ENCODE results near the gene AADACL4. TPM values are rescaled to one million over a fixed set of nuclear protein-coding genes. Genes with fewer than 3 reads are reported as not detected.

The AADACL4 gene
- total and polyA plus RNA-seq, 2 of the 8 experiments (the other 6 are each of a cell fraction or from before 2014, with no cell fraction given): 0.08 TPM; not detected in 1

DNA sequence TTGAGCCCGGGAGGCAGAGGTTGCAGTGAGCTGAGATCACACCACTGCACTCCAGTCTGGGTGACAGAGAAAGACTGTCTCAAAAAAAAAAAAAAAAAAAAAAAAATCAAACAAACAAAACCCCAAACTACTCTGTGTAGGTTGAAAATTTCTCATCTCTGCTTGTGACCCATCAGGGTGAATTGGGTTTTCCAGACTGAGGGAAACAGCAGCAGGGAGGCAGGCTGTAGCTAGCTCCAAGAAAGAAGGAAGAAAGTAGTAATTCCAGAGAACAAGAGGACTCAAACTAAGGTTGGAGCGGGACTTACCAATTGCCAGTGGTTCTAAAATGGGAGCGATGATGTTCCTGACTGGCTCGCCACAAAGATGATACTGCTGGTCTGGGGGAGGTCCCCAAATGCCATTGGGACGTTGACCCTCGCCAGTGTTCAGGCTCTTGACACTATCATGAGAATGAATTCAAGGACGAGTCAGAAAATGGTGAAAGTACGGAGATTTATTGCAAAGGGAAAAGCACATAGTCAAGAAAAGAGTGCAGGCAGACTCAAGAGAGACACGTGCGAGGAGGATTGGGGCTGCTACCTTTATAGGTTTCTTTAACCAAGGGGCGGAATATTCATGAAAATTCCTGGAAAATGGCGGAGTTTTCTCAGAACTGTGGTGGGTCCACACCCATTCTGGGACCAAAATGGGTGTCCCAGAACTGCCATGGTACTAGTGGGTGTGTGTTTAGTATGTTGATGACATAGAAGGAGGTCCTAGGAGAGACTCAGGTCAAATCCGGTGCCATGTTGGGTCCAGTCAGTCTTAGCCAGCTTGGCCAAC lies 13.4 kb downstream of the AADACL4 start:
- H4K5ac ChIP-seq (ENCODE audit: insufficient read length, low read depth, low read length): no peak overlapping the region
- H3K4me3 ChIP-seq (ENCODE audit: extremely low read depth in 1 of 4, insufficient read depth in 2 of 4, low read depth in 3 of 4, low read length in 4 of 4): no peak overlapping the region
- H2AFZ ChIP-seq (ENCODE audit: low read length): no peak overlapping the region
- H3K14ac ChIP-seq (ENCODE audit: insufficient read length): no peak overlapping the region
- no peak overlapping the region for H2BK15ac ChIP-seq (ENCODE audit: low read length)
- peaks cover 3 to 10% of the 10 kb centered on the region in 2 experiments; a peak in 1 of 4 replicates for H3K9me3 ChIP-seq (ENCODE audit: insufficient read depth in 2 of 2, low read depth in 1 of 2, low read length in 1 of 2)
- no peak overlapping the region for H3K9ac ChIP-seq (replicated peaks in 1 of 4; ENCODE audit: extremely low read depth in 1 of 4, low read depth in 3 of 4, low read length in 3 of 4)
- no peak overlapping the region for H3K27ac ChIP-seq (ENCODE audit: low read depth, low read length)
- H2BK12ac ChIP-seq (ENCODE audit: low read depth, low read length): no peak overlapping the region
- H3K36me3 ChIP-seq (ENCODE audit: control insufficient read depth in 2 of 4, insufficient read depth in 4 of 4, low read length in 3 of 4): no peaks in the 10 kb centered on the region
- WGBS, 2 experiments (ENCODE audit: extremely low coverage in 1 of 2, insufficient coverage in 1 of 2, insufficient read length in 1 of 2, insufficient replicate concordance in 2 of 2, low coverage in 1 of 2, low lambda C conversion rate in 2 of 2, missing lambda C conversion rate in 1 of 2): 92% methylated on average over 13 of the region's 13 CpGs; no CpG with 5 or more reads in 1 of the 2 experiments
- no peaks in the 10 kb centered on the region for H3K79me2 ChIP-seq (ENCODE audit: control insufficient read depth in 1 of 2, insufficient read depth in 2 of 2, low read length in 2 of 2)
- TF ChIP-seq SRF (IDR thresholded peaks at IDR 0.05; ENCODE audit: low read depth, low read length) (no peak), TAF1 (IDR thresholded peaks at IDR 0.05; ENCODE audit: low read depth, low read length) (no peak), GABPA (IDR thresholded peaks at IDR 0.05; ENCODE audit: borderline replicate concordance, insufficient read depth, low read length) (no peak), FOSL1 (IDR thresholded peaks at IDR 0.05; ENCODE audit: insufficient read depth, low read depth, low read length) (no peak), HDAC6 (IDR thresholded peaks at IDR 0.05; ENCODE audit: low read depth, low read length) (no peak)
- no peak overlapping the region for H3K4ac ChIP-seq (replicated peaks; ENCODE audit: insufficient read length, low read depth, low read length)
- H3K27me3 ChIP-seq (replicated peaks in 1 of 4; ENCODE audit: control insufficient read depth in 3 of 4, extremely low read depth in 1 of 4, insufficient read depth in 3 of 4, low read length in 3 of 4): 0 out of 7 replicates have a peak, but pooled peaks cover 0 to 1% (median 0%) of the 10 kb centered on the region in 4 experiments
- no peak overlapping the region for H3K4me2 ChIP-seq (ENCODE audit: insufficient read depth in 1 of 2, low read depth in 2 of 2, low read length in 2 of 2)
- H2AK5ac ChIP-seq (ENCODE audit: low read depth, low read length): no peak overlapping the region
- ChIA-PET CTCF (ENCODE audit: partially characterized antibody) (interaction anchor here (0.9 to 5.1 kb wide), 18 partner anchors 11 to 380 kb away, joined by 3 to 42 read pairs (median 6); partner anchors contain the start of genes AADACL4 and DHRS3), POLR2A (ENCODE audit: partially characterized antibody) (interaction anchor here (1.0 kb wide), 1 partner anchor 36 kb away, joined by 4 read pairs; no protein-coding TSS in a partner anchor)
- H4K91ac ChIP-seq (replicated peaks; ENCODE audit: insufficient read length, low read length): no peak overlapping the region
- H4K8ac ChIP-seq (ENCODE audit: extremely low read depth, insufficient read depth, low read length): no peak overlapping the region
- no peak overlapping the region for H2BK20ac ChIP-seq (ENCODE audit: low read length)
- no peaks in the 10 kb centered on the region; the same call in 1 of the 2 replicates for H3K23me2 ChIP-seq (ENCODE audit: low read depth, low read length)
- H3K18ac ChIP-seq (ENCODE audit: extremely low read depth, low read length): peak overlapping the region; percentile 25; the same call in 1 of the 2 replicates
- FAIRE-seq: no peak
- H3K56ac ChIP-seq (replicated peaks; ENCODE audit: insufficient read length, low read depth, low read length): no peak overlapping the region
- no peaks in the 10 kb centered on the region for H4K20me1 ChIP-seq (replicated peaks in 1 of 2; ENCODE audit: control insufficient read depth in 1 of 2, insufficient read depth in 2 of 2, low read length in 2 of 2)
- H2BK120ac ChIP-seq (replicated peaks; ENCODE audit: low read depth, low read length): no peak overlapping the region
- H2BK5ac ChIP-seq (ENCODE audit: low read depth, low read length): no peak overlapping the region
- no peaks in the 10 kb centered on the region for H3K79me1 ChIP-seq (ENCODE audit: low read depth, low read length)
- no peaks in the 10 kb centered on the region for H3K4me1 ChIP-seq (replicated peaks in 1 of 4; ENCODE audit: control insufficient read depth in 3 of 4, insufficient read depth in 4 of 4, low read length in 3 of 4)
- no peak overlapping the region for H3K23ac ChIP-seq (ENCODE audit: insufficient read length)
- DNase-seq (ENCODE audit: low read depth in 1 of 2, low spot score in 2 of 2): no peak

All from H1 (cell line).